ENCODE results near the gene SCG2.
"Not testable (repeated sequence)": the region's sequence is repeated elsewhere in the genome, so short reads cannot be mapped to it uniquely, and the experiment has no call there.

Gene SCG2

GRCh38 chr2:223598994-223599639, 3.0 kb downstream of the SCG2 start:
- H3K27ac ChIP-seq: no peak overlapping the region
- TF ChIP-seq ZFX (IDR thresholded peaks at IDR 0.05; ENCODE audit: borderline replicate concordance): no peak
- no peak for TF ChIP-seq CTCF (IDR thresholded peaks at IDR 0.05)

GRCh38 chr2:223597076-223597475, 5.1 kb downstream of the SCG2 start:
- H3K27ac ChIP-seq: no peak overlapping the region
- TF ChIP-seq CTCF (IDR thresholded peaks at IDR 0.05): no peak
- no peak for TF ChIP-seq ZFX (IDR thresholded peaks at IDR 0.05; ENCODE audit: borderline replicate concordance)

- no peak overlapping the region for H3K27ac ChIP-seq
- TF ChIP-seq CTCF (IDR thresholded peaks at IDR 0.05) (no peak), ZFX (IDR thresholded peaks at IDR 0.05; ENCODE audit: borderline replicate concordance) (no peak)
Measured at GRCh38 chr2:223596208-223596607, 6.0 kb downstream of the SCG2 start.

GRCh38 chr2:223594831-223595230, 7.3 kb downstream of the SCG2 start:
- TF ChIP-seq ZFX (IDR thresholded peaks at IDR 0.05; ENCODE audit: borderline replicate concordance) (no peak), CTCF (IDR thresholded peaks at IDR 0.05) (no peak)
- no peak overlapping the region for H3K27ac ChIP-seq

- no peak overlapping the region for H3K27ac ChIP-seq
- no peak for TF ChIP-seq CTCF (IDR thresholded peaks at IDR 0.05)
Measured at GRCh38 chr2:223594259-223594658, 7.9 kb downstream of the SCG2 start.

GRCh38 chr2:223592689-223593088, 9.5 kb downstream of the SCG2 start:
- H3K27ac ChIP-seq: not testable (repeated sequence)

GRCh38 chr2:223591596-223591995, 10.6 kb downstream of the SCG2 start:
- TF ChIP-seq CTCF (IDR thresholded peaks at IDR 0.05) (no peak), ZFX (IDR thresholded peaks at IDR 0.05; ENCODE audit: borderline replicate concordance) (no peak)
- H3K27ac ChIP-seq: no peak overlapping the region

- TF ChIP-seq CTCF (IDR thresholded peaks at IDR 0.05): no peak
- TF ChIP-seq ZFX (IDR thresholded peaks at IDR 0.05; ENCODE audit: borderline replicate concordance): no peak
- no peak overlapping the region for H3K27ac ChIP-seq
Measured at GRCh38 chr2:223590964-223591363, 11.2 kb downstream of the SCG2 start.
